LNCAP (cell line): ENCODE data around the gene SLC27A3.

Experiments used
- CTCF ChIP-seq: fragments of 450-650 bp; IDR thresholded peaks from 2 replicates; pipeline ENCODE4 v1.5.1; 2017; ENCODE audit warnings: mild to moderate bottlenecking

The SLC27A3 gene

GRCh38 chr1:153795934-153796785 is 21.0 kb downstream of the SLC27A3 start:
- no peak for TF ChIP-seq CTCF

- TF ChIP-seq CTCF = peak; percentile 91
These were observed 21.8 kb downstream of the SLC27A3 start for GRCh38 chr1:153796786-153797659.

- TF ChIP-seq CTCF = no peak
These were observed 23.2 kb downstream of the SLC27A3 start for GRCh38 chr1:153798468-153798780.

- TF ChIP-seq CTCF = no peak
These were observed 23.8 kb downstream of the SLC27A3 start for GRCh38 chr1:153799016-153799415.

GRCh38 chr1:153799566-153800465 is 24.6 kb downstream of the SLC27A3 start:
- TF ChIP-seq CTCF = no peak

- TF ChIP-seq CTCF = no peak
These were observed 25.3 kb downstream of the SLC27A3 start for GRCh38 chr1:153800516-153800915.

- no peak for TF ChIP-seq CTCF
These were observed 25.9 kb downstream of the SLC27A3 start for GRCh38 chr1:153801028-153801625.
